ENCODE results near the gene CPA1. TPM values are rescaled to one million over a fixed set of nuclear protein-coding genes. Genes with fewer than 3 reads are reported as not detected.
A peak's percentile ranks its signal among the peaks of the same experiment; 100 is the strongest.

Gene CPA1
- total RNA-seq, 4 donors from 2014 or later: not detected

DNA sequence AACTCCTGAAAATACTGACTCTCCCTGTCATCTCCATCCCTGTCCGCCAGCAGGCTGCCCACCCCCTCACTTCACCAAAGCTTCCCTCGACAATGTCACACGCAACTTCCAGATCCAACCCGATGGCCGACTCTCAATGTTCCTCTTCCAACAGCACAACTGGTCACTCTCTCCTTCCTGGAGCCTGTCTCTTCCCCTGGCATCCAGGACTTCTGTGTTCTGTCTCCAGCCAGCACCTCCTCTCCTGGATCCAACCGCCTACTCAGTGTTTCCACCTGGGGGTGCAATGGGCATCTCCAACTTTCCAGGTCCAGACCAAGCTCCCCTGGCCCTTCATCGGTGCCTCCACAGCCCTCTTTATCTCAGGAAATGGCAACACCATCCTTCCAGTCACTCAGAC, 27.1 kb upstream of the CPA1 start:
- WGBS: 92% methylated on average over 7 of the region's 7 CpGs
- no peaks in the 10 kb centered on the region for H3K27me3 ChIP-seq
- intact Hi-C loops (cut with DNase I): loop anchor here (10.0 kb wide), 1 partner anchor 82 kb away; no protein-coding TSS in a partner anchor
- peak overlapping the region in 1 of 4 donors; percentile 20 for H3K27ac ChIP-seq (replicated peaks in 1 of 4)
- H3K9me3 ChIP-seq: no peaks in the 10 kb centered on the region
- TF ChIP-seq EP300 (IDR thresholded peaks at IDR 0.05) (no peak), POLR2AphosphoS5 (IDR thresholded peaks at IDR 0.05) (no peak), CTCF (IDR thresholded peaks at IDR 0.05) (no peak), POLR2A (IDR thresholded peaks at IDR 0.05; ENCODE audit: low read depth) (no peak)
- peaks cover 11 to 50% (median 42%) of the 10 kb centered on the region in 4 donors for H3K4me1 ChIP-seq
- H3K36me3 ChIP-seq: no peaks in the 10 kb centered on the region
- no peak for DNase-seq (ENCODE audit: extremely low spot score)
- no peak overlapping the region for H3K4me3 ChIP-seq

- peak overlapping the region; percentile 65 to 79 (median 71) for H3K27ac ChIP-seq (replicated peaks in 1 of 4)
- H3K36me3 ChIP-seq: no peaks in the 10 kb centered on the region
- 25% methylated on average over 9 of the region's 9 CpGs for WGBS
- no peak for DNase-seq (ENCODE audit: extremely low spot score)
- TF ChIP-seq CTCF (IDR thresholded peaks at IDR 0.05) (no peak), POLR2AphosphoS5 (IDR thresholded peaks at IDR 0.05) (peak; percentile 27 to 42)
- H3K27me3 ChIP-seq: no peaks in the 10 kb centered on the region
- peaks cover 11 to 42% (median 35%) of the 10 kb centered on the region in 4 donors for H3K4me1 ChIP-seq
- H3K4me3 ChIP-seq: no peak overlapping the region
- H3K9me3 ChIP-seq: peaks cover 0 to 11% (median 4%) of the 10 kb centered on the region in 4 donors
- intact Hi-C loops (cut with DNase I): loop anchor here (10.0 kb wide), 1 partner anchor 79 kb away; no protein-coding TSS in a partner anchor
Observed at GRCh38 chr7:130356121-130356875, 24.0 kb upstream of the CPA1 start.

- DNase-seq (ENCODE audit: extremely low spot score): no peak
- intact Hi-C loops (cut with DNase I): loop anchor here (10.0 kb wide), 1 partner anchor 78 kb away; no protein-coding TSS in a partner anchor
- Histone ChIP-seq H3K9me3 (peaks cover 0 to 11% (median 4%) of the 10 kb centered on the region in 4 donors), H3K36me3 (no peaks in the 10 kb centered on the region), H3K4me3 (no peak overlapping the region), H3K27ac (replicated peaks in 1 of 4) (peak overlapping the region; percentile 65 to 79 (median 71)), H3K4me1 (peaks cover 11 to 34% (median 28%) of the 10 kb centered on the region in 4 donors), H3K27me3 (no peaks in the 10 kb centered on the region)
- no peak for TF ChIP-seq EP300 (IDR thresholded peaks at IDR 0.05)
- peak; percentile 56 to 75 for TF ChIP-seq POLR2AphosphoS5 (IDR thresholded peaks at IDR 0.05)
- 64% methylated on average over 16 of the region's 16 CpGs for WGBS
Observed at GRCh38 chr7:130356876-130357611, 23.2 kb upstream of the CPA1 start.

- DNase-seq (ENCODE audit: extremely low spot score): no peak
- WGBS: 96% methylated on average over 4 of the region's 4 CpGs
- H3K9me3 ChIP-seq: peaks cover 0 to 11% (median 4%) of the 10 kb centered on the region in 4 donors
- intact Hi-C loops (cut with DNase I): loop anchor here (10.0 kb wide), 1 partner anchor 76 kb away; no protein-coding TSS in a partner anchor
- no peak overlapping the region for H3K4me3 ChIP-seq
- no peak overlapping the region for H3K27ac ChIP-seq (replicated peaks in 1 of 4)
- H3K4me1 ChIP-seq: peaks cover 8 to 22% (median 18%) of the 10 kb centered on the region in 4 donors
- H3K27me3 ChIP-seq: no peaks in the 10 kb centered on the region
- TF ChIP-seq EP300 (IDR thresholded peaks at IDR 0.05): no peak
- TF ChIP-seq CTCF (IDR thresholded peaks at IDR 0.05): no peak
- no peak for TF ChIP-seq POLR2A (IDR thresholded peaks at IDR 0.05; ENCODE audit: low read depth)
- TF ChIP-seq POLR2AphosphoS5 (IDR thresholded peaks at IDR 0.05): no peak
- no peaks in the 10 kb centered on the region for H3K36me3 ChIP-seq
Observed at GRCh38 chr7:130358471-130358870, 21.8 kb upstream of the CPA1 start.
